Measurements from ENCODE around the gene CIITA. TPM values are rescaled to one million over a fixed set of nuclear protein-coding genes. Genes with fewer than 3 reads are reported as not detected.

Gene CIITA
- total and polyA plus RNA-seq, 10 of the 15 experiments (the other 5 are each of a cell fraction or from before 2014, with no cell fraction given): 11.5 to 145 (median 49.7) TPM

DNA sequence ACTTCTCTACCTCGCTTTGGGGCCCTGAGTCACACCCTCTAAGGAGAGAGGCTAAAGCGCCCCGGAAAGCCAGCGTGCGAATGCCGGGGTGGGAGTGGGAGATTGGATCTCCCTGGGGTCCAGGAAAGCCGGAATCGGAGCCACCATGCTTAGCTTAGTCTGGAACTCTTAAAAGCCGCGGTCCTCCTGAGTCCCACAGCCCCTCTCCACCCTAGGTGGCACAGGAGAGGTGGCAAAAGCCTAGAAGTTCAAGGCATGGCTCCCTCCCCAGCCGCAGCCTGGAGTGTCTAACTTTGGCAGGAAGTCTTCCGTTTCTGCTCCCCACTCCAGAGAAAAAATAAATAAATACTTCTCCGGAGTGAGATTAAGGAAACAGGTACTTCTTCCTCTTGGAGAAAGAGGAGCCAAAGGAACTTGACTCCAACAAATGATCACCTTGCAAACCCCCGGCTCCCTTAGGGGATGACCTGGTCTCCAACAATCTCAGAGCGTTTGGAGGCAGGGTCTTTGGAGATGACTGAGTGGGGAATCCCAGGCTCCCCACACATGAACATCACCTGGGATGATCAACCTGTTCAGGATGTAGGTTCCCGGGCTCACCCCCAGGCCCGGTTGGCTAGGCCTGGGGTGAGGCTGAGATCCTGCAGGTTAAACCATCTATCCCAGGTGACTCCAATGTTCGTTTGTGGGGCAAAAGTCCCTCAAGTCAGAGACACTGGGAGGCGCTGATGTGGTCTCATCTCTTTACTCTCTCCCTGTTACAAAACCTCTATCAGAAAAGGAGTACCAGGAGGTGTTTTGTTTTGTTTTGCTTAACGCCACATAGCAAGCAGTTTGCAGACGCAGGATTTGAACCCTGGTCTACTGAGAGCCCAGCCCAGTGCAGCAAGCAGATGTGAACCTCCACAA is 2.9 kb downstream of the CIITA start (continued):
- TF ChIP-seq SMARCA5 (IDR thresholded peaks at IDR 0.05) (0 out of 2 replicates have a peak, but pooled peaks have one; percentile 40), IKZF1 (conservative IDR thresholded peaks at IDR 0.05) (peak; percentile 56; the same call in 1 of the 2 replicates), BHLHE40 (IDR thresholded peaks at IDR 0.05; ENCODE audit: borderline replicate concordance in 1 of 2, low read depth in 2 of 2, low read length in 1 of 2) (0 out of 4 replicates have a peak, but pooled peaks of 1 of the 2 experiments have one; percentile 3), NBN (IDR thresholded peaks at IDR 0.05) (no peak), POLR2AphosphoS5 (IDR thresholded peaks at IDR 0.05; ENCODE audit: low read length) (0 out of 2 replicates have a peak, but pooled peaks have one; percentile 26)
- TF ChIP-seq, protein P1, sequence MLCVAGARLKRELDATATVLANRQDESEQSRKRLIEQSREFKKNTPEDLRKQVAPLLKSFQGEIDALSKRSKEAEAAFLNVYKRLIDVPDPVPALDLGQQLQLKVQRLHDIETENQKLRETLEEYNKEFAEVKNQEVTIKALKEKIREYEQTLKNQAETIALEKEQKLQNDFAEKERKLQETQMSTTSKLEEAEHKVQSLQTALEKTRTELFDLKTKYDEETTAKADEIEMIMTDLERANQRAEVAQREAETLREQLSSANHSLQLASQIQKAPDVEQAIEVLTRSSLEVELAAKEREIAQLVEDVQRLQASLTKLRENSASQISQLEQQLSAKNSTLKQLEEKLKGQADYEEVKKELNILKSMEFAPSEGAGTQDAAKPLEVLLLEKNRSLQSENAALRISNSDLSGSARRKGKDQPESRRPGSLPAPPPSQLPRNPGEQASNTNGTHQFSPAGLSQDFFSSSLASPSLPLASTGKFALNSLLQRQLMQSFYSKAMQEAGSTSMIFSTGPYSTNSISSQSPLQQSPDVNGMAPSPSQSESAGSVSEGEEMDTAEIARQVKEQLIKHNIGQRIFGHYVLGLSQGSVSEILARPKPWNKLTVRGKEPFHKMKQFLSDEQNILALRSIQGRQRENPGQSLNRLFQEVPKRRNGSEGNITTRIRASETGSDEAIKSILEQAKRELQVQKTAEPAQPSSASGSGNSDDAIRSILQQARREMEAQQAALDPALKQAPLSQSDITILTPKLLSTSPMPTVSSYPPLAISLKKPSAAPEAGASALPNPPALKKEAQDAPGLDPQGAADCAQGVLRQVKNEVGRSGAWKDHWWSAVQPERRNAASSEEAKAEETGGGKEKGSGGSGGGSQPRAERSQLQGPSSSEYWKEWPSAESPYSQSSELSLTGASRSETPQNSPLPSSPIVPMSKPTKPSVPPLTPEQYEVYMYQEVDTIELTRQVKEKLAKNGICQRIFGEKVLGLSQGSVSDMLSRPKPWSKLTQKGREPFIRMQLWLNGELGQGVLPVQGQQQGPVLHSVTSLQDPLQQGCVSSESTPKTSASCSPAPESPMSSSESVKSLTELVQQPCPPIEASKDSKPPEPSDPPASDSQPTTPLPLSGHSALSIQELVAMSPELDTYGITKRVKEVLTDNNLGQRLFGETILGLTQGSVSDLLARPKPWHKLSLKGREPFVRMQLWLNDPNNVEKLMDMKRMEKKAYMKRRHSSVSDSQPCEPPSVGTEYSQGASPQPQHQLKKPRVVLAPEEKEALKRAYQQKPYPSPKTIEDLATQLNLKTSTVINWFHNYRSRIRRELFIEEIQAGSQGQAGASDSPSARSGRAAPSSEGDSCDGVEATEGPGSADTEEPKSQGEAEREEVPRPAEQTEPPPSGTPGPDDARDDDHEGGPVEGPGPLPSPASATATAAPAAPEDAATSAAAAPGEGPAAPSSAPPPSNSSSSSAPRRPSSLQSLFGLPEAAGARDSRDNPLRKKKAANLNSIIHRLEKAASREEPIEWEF (IDR thresholded peaks at IDR 0.05; ENCODE audit: insufficient replicate concordance, low read depth, low read length): no peak
- TF ChIP-seq, protein P2, sequence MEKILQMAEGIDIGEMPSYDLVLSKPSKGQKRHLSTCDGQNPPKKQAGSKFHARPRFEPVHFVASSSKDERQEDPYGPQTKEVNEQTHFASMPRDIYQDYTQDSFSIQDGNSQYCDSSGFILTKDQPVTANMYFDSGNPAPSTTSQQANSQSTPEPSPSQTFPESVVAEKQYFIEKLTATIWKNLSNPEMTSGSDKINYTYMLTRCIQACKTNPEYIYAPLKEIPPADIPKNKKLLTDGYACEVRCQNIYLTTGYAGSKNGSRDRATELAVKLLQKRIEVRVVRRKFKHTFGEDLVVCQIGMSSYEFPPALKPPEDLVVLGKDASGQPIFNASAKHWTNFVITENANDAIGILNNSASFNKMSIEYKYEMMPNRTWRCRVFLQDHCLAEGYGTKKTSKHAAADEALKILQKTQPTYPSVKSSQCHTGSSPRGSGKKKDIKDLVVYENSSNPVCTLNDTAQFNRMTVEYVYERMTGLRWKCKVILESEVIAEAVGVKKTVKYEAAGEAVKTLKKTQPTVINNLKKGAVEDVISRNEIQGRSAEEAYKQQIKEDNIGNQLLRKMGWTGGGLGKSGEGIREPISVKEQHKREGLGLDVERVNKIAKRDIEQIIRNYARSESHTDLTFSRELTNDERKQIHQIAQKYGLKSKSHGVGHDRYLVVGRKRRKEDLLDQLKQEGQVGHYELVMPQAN (conservative IDR thresholded peaks at IDR 0.05): no peak
- TF ChIP-seq, protein P3, sequence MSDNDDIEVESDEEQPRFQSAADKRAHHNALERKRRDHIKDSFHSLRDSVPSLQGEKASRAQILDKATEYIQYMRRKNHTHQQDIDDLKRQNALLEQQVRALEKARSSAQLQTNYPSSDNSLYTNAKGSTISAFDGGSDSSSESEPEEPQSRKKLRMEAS (IDR thresholded peaks at IDR 0.05; ENCODE audit: low read depth, low read length): no peak
